Measurements from ENCODE around the gene VAV2.

DNA sequence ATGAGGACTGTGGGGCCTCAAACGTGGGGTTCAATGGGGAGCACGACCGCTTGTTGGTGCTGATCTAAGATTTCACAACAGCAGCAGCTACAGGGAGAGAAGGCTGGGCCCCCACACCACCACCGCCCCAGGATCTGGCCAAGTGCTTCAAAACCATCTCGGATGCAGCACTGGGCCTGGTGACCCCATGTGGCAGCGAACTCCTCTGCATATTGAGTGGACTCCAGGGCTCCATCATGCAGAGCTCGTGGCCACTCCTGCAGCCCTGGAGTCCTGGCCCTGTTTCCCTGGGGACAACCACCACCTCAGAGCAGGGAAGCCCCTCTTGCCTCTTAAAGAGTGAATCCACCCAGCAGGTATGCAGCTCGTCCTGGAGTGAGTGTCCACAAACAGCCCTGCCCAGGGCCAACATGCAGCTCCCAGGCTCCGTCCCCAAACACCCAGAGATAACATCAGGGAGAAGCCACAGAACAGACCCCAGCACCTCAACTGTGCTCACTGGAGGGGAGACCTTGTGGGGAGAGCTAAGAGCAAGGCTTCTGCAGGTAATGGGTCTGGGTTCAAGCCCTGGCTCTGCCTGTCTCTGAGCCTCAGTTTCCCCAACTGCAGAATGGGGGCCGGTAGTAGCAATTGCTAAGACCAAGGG is 150.8 kb downstream of the VAV2 start:
- TF ChIP-seq TBL1XR1 (IDR thresholded peaks at IDR 0.05; ENCODE audit: low read length in 2 of 2): no peak
- TF ChIP-seq POLR2AphosphoS5 (IDR thresholded peaks at IDR 0.05; ENCODE audit: control insufficient read depth, insufficient read depth, low read depth, low read length): no peak
- TF ChIP-seq, protein P1, sequence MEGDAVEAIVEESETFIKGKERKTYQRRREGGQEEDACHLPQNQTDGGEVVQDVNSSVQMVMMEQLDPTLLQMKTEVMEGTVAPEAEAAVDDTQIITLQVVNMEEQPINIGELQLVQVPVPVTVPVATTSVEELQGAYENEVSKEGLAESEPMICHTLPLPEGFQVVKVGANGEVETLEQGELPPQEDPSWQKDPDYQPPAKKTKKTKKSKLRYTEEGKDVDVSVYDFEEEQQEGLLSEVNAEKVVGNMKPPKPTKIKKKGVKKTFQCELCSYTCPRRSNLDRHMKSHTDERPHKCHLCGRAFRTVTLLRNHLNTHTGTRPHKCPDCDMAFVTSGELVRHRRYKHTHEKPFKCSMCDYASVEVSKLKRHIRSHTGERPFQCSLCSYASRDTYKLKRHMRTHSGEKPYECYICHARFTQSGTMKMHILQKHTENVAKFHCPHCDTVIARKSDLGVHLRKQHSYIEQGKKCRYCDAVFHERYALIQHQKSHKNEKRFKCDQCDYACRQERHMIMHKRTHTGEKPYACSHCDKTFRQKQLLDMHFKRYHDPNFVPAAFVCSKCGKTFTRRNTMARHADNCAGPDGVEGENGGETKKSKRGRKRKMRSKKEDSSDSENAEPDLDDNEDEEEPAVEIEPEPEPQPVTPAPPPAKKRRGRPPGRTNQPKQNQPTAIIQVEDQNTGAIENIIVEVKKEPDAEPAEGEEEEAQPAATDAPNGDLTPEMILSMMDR (IDR thresholded peaks at IDR 0.05 in 2 of 3, conservative IDR thresholded peaks at IDR 0.05 in 1 of 3; ENCODE audit: insufficient read depth in 2 of 3, low read depth in 1 of 3, low read length in 3 of 3): no peak
- TF ChIP-seq, protein P2, sequence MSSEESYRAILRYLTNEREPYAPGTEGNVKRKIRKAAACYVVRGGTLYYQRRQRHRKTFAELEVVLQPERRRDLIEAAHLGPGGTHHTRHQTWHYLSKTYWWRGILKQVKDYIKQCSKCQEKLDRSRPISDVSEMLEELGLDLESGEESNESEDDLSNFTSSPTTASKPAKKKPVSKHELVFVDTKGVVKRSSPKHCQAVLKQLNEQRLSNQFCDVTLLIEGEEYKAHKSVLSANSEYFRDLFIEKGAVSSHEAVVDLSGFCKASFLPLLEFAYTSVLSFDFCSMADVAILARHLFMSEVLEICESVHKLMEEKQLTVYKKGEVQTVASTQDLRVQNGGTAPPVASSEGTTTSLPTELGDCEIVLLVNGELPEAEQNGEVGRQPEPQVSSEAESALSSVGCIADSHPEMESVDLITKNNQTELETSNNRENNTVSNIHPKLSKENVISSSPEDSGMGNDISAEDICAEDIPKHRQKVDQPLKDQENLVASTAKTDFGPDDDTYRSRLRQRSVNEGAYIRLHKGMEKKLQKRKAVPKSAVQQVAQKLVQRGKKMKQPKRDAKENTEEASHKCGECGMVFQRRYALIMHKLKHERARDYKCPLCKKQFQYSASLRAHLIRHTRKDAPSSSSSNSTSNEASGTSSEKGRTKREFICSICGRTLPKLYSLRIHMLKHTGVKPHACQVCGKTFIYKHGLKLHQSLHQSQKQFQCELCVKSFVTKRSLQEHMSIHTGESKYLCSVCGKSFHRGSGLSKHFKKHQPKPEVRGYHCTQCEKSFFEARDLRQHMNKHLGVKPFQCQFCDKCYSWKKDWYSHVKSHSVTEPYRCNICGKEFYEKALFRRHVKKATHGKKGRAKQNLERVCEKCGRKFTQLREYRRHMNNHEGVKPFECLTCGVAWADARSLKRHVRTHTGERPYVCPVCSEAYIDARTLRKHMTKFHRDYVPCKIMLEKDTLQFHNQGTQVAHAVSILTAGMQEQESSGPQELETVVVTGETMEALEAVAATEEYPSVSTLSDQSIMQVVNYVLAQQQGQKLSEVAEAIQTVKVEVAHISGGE (CRISPR knock-in tag; IDR thresholded peaks at IDR 0.05): no peak
- TF ChIP-seq RBM39 (optimal IDR thresholded peaks at IDR 0.05; ENCODE audit: low read depth, low read length): no peak
- TF ChIP-seq, protein P3, sequence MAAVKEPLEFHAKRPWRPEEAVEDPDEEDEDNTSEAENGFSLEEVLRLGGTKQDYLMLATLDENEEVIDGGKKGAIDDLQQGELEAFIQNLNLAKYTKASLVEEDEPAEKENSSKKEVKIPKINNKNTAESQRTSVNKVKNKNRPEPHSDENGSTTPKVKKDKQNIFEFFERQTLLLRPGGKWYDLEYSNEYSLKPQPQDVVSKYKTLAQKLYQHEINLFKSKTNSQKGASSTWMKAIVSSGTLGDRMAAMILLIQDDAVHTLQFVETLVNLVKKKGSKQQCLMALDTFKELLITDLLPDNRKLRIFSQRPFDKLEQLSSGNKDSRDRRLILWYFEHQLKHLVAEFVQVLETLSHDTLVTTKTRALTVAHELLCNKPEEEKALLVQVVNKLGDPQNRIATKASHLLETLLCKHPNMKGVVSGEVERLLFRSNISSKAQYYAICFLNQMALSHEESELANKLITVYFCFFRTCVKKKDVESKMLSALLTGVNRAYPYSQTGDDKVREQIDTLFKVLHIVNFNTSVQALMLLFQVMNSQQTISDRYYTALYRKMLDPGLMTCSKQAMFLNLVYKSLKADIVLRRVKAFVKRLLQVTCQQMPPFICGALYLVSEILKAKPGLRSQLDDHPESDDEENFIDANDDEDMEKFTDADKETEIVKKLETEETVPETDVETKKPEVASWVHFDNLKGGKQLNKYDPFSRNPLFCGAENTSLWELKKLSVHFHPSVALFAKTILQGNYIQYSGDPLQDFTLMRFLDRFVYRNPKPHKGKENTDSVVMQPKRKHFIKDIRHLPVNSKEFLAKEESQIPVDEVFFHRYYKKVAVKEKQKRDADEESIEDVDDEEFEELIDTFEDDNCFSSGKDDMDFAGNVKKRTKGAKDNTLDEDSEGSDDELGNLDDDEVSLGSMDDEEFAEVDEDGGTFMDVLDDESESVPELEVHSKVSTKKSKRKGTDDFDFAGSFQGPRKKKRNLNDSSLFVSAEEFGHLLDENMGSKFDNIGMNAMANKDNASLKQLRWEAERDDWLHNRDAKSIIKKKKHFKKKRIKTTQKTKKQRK (IDR thresholded peaks at IDR 0.05; ENCODE audit: borderline replicate concordance, low read depth, low read length): no peak
- no peak for TF ChIP-seq CHD1 (IDR thresholded peaks at IDR 0.05; ENCODE audit: low read length)
- TF ChIP-seq MYC (IDR thresholded peaks at IDR 0.05; ENCODE audit: low read depth, low read length): no peak
- no peak for TF ChIP-seq MYC (CRISPR knock-in tag; IDR thresholded peaks at IDR 0.05; ENCODE audit: borderline replicate concordance, low read depth)

Data from K562 (cell line).